ENCODE results near the gene SET. TPM values are rescaled to one million over a fixed set of nuclear protein-coding genes. Genes with fewer than 3 reads are reported as not detected.

The SET gene
- total RNA-seq, 1 experiment from 2014 or later = 563 TPM

DNA sequence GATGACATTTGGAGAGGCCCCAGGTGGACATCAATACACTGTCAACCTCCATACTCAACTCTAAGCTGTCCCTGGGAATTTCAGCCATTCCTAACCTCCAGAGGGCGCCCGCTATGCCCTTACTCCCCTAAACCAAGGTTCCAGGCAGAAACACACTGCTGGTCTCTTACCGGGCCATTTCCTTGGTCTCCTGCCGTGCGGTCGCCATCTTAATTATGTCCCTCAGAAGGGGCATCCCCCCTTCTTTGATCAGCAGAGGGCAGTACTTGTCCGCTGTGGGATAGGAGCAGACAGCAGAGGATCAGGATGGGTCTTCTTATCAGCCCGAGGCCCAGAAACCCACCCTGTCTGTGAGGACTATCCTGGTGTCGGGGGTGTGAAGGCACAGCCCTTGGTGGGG, 44.2 kb downstream of the SET start:
- BruUV-seq (replicated peaks) = no TSS peak
- H3K27ac Mint-ChIP-seq (ENCODE audit: low read depth, unreplicated experiment) = no peak overlapping the region
- intact Hi-C loops (cut with micrococcal nuclease) = loop anchor here (1.0 kb wide), 1 partner anchor 85 kb away; the partner anchor contains the start of gene ENDOG
- H3K9me3 Mint-ChIP-seq (ENCODE audit: unreplicated experiment) = no peaks in the 10 kb centered on the region
- no peaks in the 10 kb centered on the region for H3K27me3 Mint-ChIP-seq (ENCODE audit: insufficient read depth, unreplicated experiment)
- ChIA-PET POLR2A (interaction anchor here (0.9 to 2.2 kb wide), 3 partner anchors 9 to 84 kb away, joined by 4 to 9 read pairs (median 9); partner anchors contain the start of gene ZDHHC12), CTCF (interaction anchor here (0.6 to 2.7 kb wide), 8 partner anchors 8 to 295 kb away, joined by 3 to 12 read pairs (median 4); partner anchors contain the start of gene SH3GLB2)
- peak; percentile 93 for DNase-seq (ENCODE audit: unreplicated experiment)
- no peaks in the 10 kb centered on the region for H3K4me1 Mint-ChIP-seq (ENCODE audit: insufficient read depth, unreplicated experiment)
- peak; percentile 59 for TF ChIP-seq CTCF (IDR thresholded peaks at IDR 0.05; ENCODE audit: unreplicated experiment)
- peaks cover 24% of the 10 kb centered on the region for H3K36me3 Mint-ChIP-seq (ENCODE audit: insufficient read depth, unreplicated experiment)
- H3K4me3 Mint-ChIP-seq (ENCODE audit: unreplicated experiment) = no peak overlapping the region

DNA sequence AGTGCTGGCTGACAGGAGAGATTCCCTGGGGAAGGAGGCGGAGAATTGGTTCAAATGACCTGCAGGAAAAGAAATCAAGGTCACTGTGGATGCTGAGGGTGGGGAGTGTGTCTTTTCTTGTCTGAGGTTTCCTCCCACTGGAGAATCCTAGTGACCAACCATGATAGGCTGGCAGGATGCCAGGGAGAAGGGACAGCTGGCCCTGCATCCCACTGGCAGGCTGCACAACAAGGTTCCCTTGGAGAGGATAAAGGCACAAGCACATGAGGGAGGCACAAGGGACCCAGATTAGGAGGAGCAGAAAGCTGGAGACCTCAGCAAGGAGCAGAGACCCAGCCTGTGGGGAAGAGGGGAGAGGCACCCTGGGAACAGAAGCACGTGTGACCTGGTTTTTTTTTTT, 46.4 kb downstream of the SET start:
- no TSS peak for BruUV-seq (replicated peaks)
- H3K27me3 Mint-ChIP-seq (ENCODE audit: insufficient read depth, unreplicated experiment) = no peaks in the 10 kb centered on the region
- no peaks in the 10 kb centered on the region for H3K9me3 Mint-ChIP-seq (ENCODE audit: unreplicated experiment)
- no peak overlapping the region for H3K4me3 Mint-ChIP-seq (ENCODE audit: unreplicated experiment)
- DNase-seq (ENCODE audit: unreplicated experiment) = no peak
- peaks cover 33% of the 10 kb centered on the region for H3K36me3 Mint-ChIP-seq (ENCODE audit: insufficient read depth, unreplicated experiment)
- ChIA-PET POLR2A (interaction anchor here (0.6 to 1.2 kb wide), 2 partner anchors 83 to 936 kb away, joined by 3 read pairs; partner anchors contain the start of gene ENDOG), CTCF (interaction anchor here (0.7 kb wide), 1 partner anchor 101 kb away, joined by 3 read pairs; no protein-coding TSS in a partner anchor)
- intact Hi-C loops (cut with micrococcal nuclease) = no loop called here
- no peaks in the 10 kb centered on the region for H3K4me1 Mint-ChIP-seq (ENCODE audit: insufficient read depth, unreplicated experiment)
- H3K27ac Mint-ChIP-seq (ENCODE audit: low read depth, unreplicated experiment) = no peak overlapping the region
- no peak for TF ChIP-seq CTCF (IDR thresholded peaks at IDR 0.05; ENCODE audit: unreplicated experiment)

DNA sequence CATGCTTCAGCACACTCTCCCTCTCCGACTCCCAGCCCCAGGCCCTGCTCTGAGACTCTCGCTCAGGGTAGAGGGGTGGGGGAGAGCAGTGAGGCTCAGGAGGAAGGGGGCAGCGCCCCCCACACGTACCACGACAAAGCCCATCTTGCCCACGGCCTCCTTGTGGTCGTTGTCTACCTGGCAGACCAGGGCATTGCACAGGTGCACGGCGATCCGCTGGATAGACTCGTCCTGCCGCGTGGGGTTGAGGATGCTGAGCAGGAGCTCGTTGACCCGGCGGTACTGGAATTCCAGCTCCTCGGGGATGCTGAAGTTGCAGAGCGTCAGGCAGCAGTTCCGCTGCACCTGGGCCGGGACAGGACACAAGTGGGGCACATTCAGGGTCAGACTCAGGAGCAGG, 53.4 kb downstream of the SET start:
- BruUV-seq (replicated peaks) = no TSS peak
- intact Hi-C loops (cut with micrococcal nuclease) = no loop called here
- TF ChIP-seq CTCF (IDR thresholded peaks at IDR 0.05; ENCODE audit: unreplicated experiment) = no peak
- no peaks in the 10 kb centered on the region for H3K27me3 Mint-ChIP-seq (ENCODE audit: insufficient read depth, unreplicated experiment)
- no peaks in the 10 kb centered on the region for H3K9me3 Mint-ChIP-seq (ENCODE audit: unreplicated experiment)
- no peak overlapping the region for H3K27ac Mint-ChIP-seq (ENCODE audit: low read depth, unreplicated experiment)
- POLR2A ChIA-PET = interaction anchor here (1.0 to 1.2 kb wide), 2 partner anchors 10 to 29 kb away, joined by 3 to 5 read pairs; no protein-coding TSS in a partner anchor
- H3K36me3 Mint-ChIP-seq (ENCODE audit: insufficient read depth, unreplicated experiment) = peaks cover 17% of the 10 kb centered on the region
- H3K4me1 Mint-ChIP-seq (ENCODE audit: insufficient read depth, unreplicated experiment) = no peaks in the 10 kb centered on the region
- CTCF ChIA-PET = interaction anchor here (0.7 to 1.6 kb wide), 3 partner anchors 9 to 27 kb away, joined by 3 to 6 read pairs (median 3); no protein-coding TSS in a partner anchor
- DNase-seq (ENCODE audit: unreplicated experiment) = no peak
- no peak overlapping the region for H3K4me3 Mint-ChIP-seq (ENCODE audit: unreplicated experiment)

DNA sequence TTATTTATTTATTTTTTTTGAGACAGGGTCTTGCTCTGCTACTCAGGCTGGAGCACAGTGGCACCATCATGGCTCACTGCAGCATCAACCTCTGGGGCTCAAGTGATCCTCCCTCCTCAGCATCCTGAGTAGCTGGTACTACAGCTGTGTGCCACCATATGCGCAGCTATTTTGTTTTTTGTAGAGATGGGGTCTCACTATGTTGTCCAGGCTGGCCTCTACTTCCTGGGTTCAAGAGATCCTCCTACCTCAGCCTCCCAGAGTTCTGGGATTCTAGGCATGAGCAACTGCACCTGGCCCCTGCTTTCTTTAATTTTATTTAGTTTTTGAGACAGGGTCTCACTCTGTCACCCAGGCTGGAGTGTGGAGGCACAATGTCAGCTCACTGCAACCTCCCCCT, 54.4 kb downstream of the SET start:
- TF ChIP-seq CTCF (IDR thresholded peaks at IDR 0.05; ENCODE audit: unreplicated experiment) = no peak
- intact Hi-C loops (cut with micrococcal nuclease) = no loop called here
- CTCF ChIA-PET = interaction anchor here (0.5 to 1.0 kb wide), 2 partner anchors 107 to 185 kb away, joined by 3 to 4 read pairs; no protein-coding TSS in a partner anchor
- Mint-ChIP-seq H3K9me3 (ENCODE audit: unreplicated experiment) (no peaks in the 10 kb centered on the region), H3K4me1 (ENCODE audit: insufficient read depth, unreplicated experiment) (no peaks in the 10 kb centered on the region), H3K27ac (ENCODE audit: low read depth, unreplicated experiment) (no peak overlapping the region), H3K4me3 (ENCODE audit: unreplicated experiment) (no peak overlapping the region), H3K27me3 (ENCODE audit: insufficient read depth, unreplicated experiment) (no peaks in the 10 kb centered on the region), H3K36me3 (ENCODE audit: insufficient read depth, unreplicated experiment) (peaks cover 20% of the 10 kb centered on the region)
- POLR2A ChIA-PET = no interaction called here
- no peak for DNase-seq (ENCODE audit: unreplicated experiment)
- BruUV-seq (replicated peaks) = no TSS peak

Other genes starting within 250 kb of the SET start
- gene ODF2, start 233.2 kb upstream of the SET start, total RNA-seq (2022) = 34.4 and 37.3 TPM in 2 replicates
- 34.1 TPM in 2 replicates for gene GLE1, start 184.5 kb upstream of the SET start, total RNA-seq (2022)
- gene SPTAN1, start 136.6 kb upstream of the SET start, total RNA-seq (2022) = 254 and 280 TPM in 2 replicates
- gene DYNC2I2, start 32.4 kb upstream of the SET start, total RNA-seq (2022) = 31.7 and 43.7 TPM in 2 replicates
- gene PKN3, start 13.3 kb downstream of the SET start, total RNA-seq (2022) = 1.1 TPM in 2 replicates
- 22.1 and 22.9 TPM in 2 replicates for gene ZDHHC12, start 34.9 kb downstream of the SET start, total RNA-seq (2022)
- 19.5 and 26.6 TPM in 2 replicates for gene ZER1, start 82.7 kb downstream of the SET start, total RNA-seq (2022)
- 10.9 and 13.8 TPM in 2 replicates for gene TBC1D13, start 98.0 kb downstream of the SET start, total RNA-seq (2022)
- gene ENDOG, start 129.3 kb downstream of the SET start, total RNA-seq (2022) = 18.2 and 22.0 TPM in 2 replicates
- gene SPOUT1, start 140.6 kb downstream of the SET start, total RNA-seq (2022) = 30.1 and 32.4 TPM in 2 replicates
- 3.8 and 5.7 TPM in 2 replicates for gene KYAT1, start 192.7 kb downstream of the SET start, total RNA-seq (2022)
- 30.9 and 31.6 TPM in 2 replicates for gene LRRC8A, start 192.9 kb downstream of the SET start, total RNA-seq (2022)
- gene PHYHD1, start 231.8 kb downstream of the SET start, total RNA-seq (2022) = 0.70 and 2.0 TPM in 2 replicates